Frontal cortex (tissue), 4 donors: Measurements from ENCODE around the gene PITX3. TPM values are rescaled to one million over a fixed set of nuclear protein-coding genes. Genes with fewer than 3 reads are reported as not detected.
"Not testable (repeated sequence)": the region's sequence is repeated elsewhere in the genome, so short reads cannot be mapped to it uniquely, and the experiment has no call there.

ENCODE experiments used
- DNase-seq, 2 donors: peaks; one replicate each; pipeline ENCODE4 v3.0.0; 2012; ENCODE audit warnings: low spot score in 2 of 2
- FAIRE-seq: peaks from 2 replicates; lab custom pipeline; 2012; peaks lifted over from hg19 to GRCh38; lab: Jason Lieb, UNC
- total RNA-seq: library from RNA; depleted of rRNA; stranded (reverse); fragments of >200 nt; gene quantifications from one replicate; pipeline ENCODE4 v1.2.3, GENCODE V29; 2014
- donor health status: control.
- donor health status: control.
- donor health status: control.

Gene PITX3
- total RNA-seq, 1 donor from 2014 or later = not detected

GRCh38 chr10:102188941-102189898 lies 52.1 kb downstream of the PITX3 start:
- not testable (repeated sequence) for DNase-seq, FAIRE-seq

GRCh38 chr10:102188298-102188940 lies 52.9 kb downstream of the PITX3 start:
- DNase-seq (no peak), FAIRE-seq (no peak)

DNA sequence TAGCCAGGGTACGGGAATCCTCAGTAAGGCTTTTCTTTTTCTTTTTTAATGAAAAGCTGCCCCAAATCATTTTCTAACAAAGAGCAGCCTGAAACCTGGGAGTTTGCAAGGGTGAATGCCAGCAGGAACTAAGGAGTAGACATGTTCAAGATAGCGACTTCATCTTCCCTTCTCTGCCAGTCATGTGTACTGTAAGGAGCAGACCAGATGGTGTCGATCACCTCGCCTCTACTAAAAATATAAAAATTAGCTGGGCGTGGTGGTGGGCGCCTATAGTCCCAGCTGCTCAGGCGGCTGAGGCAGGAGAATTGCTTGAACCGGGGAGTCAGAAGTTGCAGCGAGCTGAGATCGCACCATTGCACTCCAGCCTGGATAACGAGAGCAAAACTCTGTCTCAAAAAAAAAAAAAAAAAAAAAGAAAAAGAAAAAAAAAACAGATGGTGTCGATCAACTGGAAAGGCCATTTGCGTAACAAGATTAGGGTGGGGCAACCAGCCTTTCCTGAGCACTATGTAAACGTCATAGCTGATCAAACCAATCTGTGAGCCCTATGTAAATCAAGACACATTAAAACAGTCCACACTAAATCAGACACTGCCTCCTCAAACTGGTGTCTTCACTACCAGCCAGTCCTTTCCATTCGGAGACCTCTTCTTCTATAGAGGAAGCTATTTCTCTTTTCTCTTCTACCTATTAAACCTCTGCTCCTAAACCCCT lies 55.3 kb downstream of the PITX3 start:
- FAIRE-seq (no peak), DNase-seq (no peak)

DNA sequence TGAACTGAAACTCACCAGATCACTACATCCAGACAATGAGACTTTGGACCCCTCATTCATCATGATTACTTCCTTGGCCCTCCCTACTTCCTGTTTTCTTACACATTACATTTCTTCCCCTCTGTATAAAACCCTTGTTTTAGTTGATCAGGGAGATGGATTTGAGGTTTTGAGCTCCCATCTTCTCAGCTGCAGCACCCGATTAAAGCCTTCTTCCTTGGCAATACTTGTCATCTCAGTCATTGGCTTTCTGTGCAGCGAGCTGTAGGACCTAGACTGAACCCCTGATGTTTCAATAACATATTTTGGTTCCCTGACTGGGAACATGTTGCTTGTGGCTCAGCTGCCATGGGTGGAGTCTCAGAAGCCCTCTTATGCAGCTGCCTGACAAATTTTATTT lies 56.0 kb downstream of the PITX3 start:
- FAIRE-seq = no peak
- no peak for DNase-seq

GRCh38 chr10:102184606-102185005 lies 56.7 kb downstream of the PITX3 start:
- FAIRE-seq = no peak
- no peak for DNase-seq

Other genes starting within 250 kb of the PITX3 start
- 23.2 TPM for gene ARMH3, start 185.3 kb downstream of the PITX3 start, total RNA-seq
- gene HPS6, start 176.2 kb downstream of the PITX3 start, total RNA-seq = 21.2 TPM
- 94.2 TPM for gene LDB1, start 121.1 kb downstream of the PITX3 start, total RNA-seq
- 8.6 TPM for gene PPRC1, start 108.5 kb downstream of the PITX3 start, total RNA-seq
- gene NOLC1, start 89.1 kb downstream of the PITX3 start, total RNA-seq = 40.8 TPM
- not detected for gene ELOVL3, start 15.2 kb downstream of the PITX3 start, total RNA-seq
- 14.7 TPM for gene GBF1, start 4.0 kb upstream of the PITX3 start, total RNA-seq
- gene NFKB2, start 154.2 kb upstream of the PITX3 start, total RNA-seq = 0.41 TPM
- gene PSD, start 177.3 kb upstream of the PITX3 start, total RNA-seq = 98.2 TPM
- 13.5 TPM for gene FBXL15, start 179.3 kb upstream of the PITX3 start, total RNA-seq
- gene CUEDC2, start 191.1 kb upstream of the PITX3 start, total RNA-seq = 53.0 TPM
- 0.82 TPM for gene C10orf95, start 210.0 kb upstream of the PITX3 start, total RNA-seq